ENCODE data around the gene LCOR. TPM values are rescaled to one million over a fixed set of nuclear protein-coding genes. Genes with fewer than 3 reads are reported as not detected.

LCOR gene
- polyA plus RNA-seq, 4 donors, result 7.0 to 48.8 (median 9.5) TPM

DNA sequence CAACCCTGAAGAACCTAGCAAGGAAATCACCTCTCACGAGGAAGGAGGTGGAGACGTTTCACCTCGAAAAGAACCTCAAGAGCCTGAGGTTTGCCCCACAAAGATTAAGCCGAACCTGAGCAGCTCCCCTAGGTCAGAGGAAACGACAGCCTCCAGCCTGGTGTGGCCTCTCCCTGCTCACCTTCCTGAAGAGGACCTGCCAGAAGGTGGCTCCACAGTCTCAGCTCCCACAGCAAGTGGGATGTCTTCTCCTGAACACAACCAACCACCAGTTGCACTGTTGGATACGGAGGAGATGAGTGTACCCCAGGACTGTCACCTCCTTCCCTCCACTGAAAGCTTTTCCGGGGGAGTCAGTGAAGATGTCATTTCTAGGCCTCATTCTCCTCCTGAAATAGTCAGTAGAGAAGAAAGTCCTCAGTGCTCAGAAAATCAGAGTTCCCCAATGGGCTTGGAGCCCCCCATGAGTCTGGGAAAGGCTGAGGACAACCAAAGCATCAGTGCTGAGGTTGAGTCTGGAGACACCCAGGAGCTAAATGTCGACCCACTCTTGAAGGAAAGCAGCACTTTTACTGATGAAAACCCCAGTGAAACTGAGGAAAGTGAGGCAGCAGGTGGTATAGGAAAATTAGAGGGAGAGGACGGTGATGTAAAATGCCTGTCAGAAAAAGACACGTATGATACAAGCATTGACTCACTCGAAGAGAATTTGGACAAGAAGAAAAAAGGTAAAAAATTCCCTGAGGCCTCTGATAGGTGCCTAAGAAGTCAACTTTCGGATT, 150.2 kb downstream of the LCOR start:
- no peaks in the 10 kb centered on the region for H3K9me3 ChIP-seq (ENCODE audit: control insufficient read depth in 2 of 2, insufficient read depth in 1 of 2, low read depth in 1 of 2, low read length in 1 of 2)
- no peak overlapping the region for H3K27ac ChIP-seq (ENCODE audit: low read depth in 1 of 3, low read length in 2 of 3)
- DNase-seq (no peak), FAIRE-seq (no peak)
- H3K27me3 ChIP-seq (ENCODE audit: control insufficient read depth in 3 of 3, insufficient read depth in 3 of 3, low read length in 3 of 3), result no peaks in the 10 kb centered on the region
- 91 to 93% (median 93%) methylated on average over 12 of the region's 12 CpGs for WGBS, 3 donors
- H3K4me1 ChIP-seq (ENCODE audit: control insufficient read depth in 3 of 3, insufficient read depth in 2 of 3, low read depth in 1 of 3, low read length in 2 of 3), result peaks cover 0 to 5% (median 0%) of the 10 kb centered on the region in 3 donors
- H3K4me3 ChIP-seq (ENCODE audit: low read depth in 1 of 3, low read length in 3 of 3), result no peak overlapping the region
- peaks cover 4 to 29% (median 6%) of the 10 kb centered on the region in 3 donors for H3K36me3 ChIP-seq (ENCODE audit: control insufficient read depth in 3 of 3, insufficient read depth in 2 of 3, low read depth in 1 of 3, low read length in 3 of 3)

DNA sequence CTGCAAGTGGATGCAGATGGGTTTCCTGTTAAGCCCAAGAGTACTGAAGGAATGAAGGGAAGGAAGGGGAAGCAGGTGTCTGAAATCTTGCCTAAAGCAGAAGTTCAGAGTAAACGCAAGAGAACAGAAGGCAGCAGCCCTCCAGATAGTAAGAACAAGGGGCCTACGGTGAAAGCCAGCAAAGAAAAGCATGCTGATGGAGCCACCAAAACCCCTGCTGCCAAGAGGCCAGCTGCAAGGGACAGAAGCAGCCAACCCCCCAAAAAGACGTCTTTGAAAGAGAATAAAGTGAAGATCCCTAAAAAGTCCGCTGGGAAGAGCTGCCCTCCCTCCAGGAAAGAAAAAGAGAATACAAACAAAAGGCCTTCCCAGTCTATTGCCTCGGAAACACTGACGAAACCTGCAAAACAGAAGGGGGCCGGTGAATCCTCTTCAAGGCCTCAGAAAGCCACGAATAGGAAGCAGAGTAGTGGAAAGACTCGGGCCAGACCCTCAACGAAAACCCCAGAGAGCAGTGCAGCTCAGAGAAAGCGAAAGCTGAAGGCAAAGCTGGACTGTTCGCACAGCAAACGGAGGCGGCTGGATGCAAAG, 152.5 kb downstream of the LCOR start:
- H3K4me3 ChIP-seq (ENCODE audit: low read depth in 1 of 3, low read length in 3 of 3), result no peak overlapping the region
- peaks cover 0 to 3% (median 0%) of the 10 kb centered on the region in 3 donors for H3K4me1 ChIP-seq (ENCODE audit: control insufficient read depth in 3 of 3, insufficient read depth in 2 of 3, low read depth in 1 of 3, low read length in 2 of 3)
- FAIRE-seq (no peak), DNase-seq (no peak)
- no peaks in the 10 kb centered on the region for H3K9me3 ChIP-seq (ENCODE audit: control insufficient read depth in 2 of 2, insufficient read depth in 1 of 2, low read depth in 1 of 2, low read length in 1 of 2)
- peaks cover 4 to 32% (median 6%) of the 10 kb centered on the region in 3 donors for H3K36me3 ChIP-seq (ENCODE audit: control insufficient read depth in 3 of 3, insufficient read depth in 2 of 3, low read depth in 1 of 3, low read length in 3 of 3)
- no peaks in the 10 kb centered on the region for H3K27me3 ChIP-seq (ENCODE audit: control insufficient read depth in 3 of 3, insufficient read depth in 3 of 3, low read length in 3 of 3)
- 65 to 89% (median 75%) methylated on average over 14 of the region's 14 CpGs for WGBS, 3 donors
- H3K27ac ChIP-seq (ENCODE audit: low read depth in 1 of 3, low read length in 2 of 3), result no peak overlapping the region

DNA sequence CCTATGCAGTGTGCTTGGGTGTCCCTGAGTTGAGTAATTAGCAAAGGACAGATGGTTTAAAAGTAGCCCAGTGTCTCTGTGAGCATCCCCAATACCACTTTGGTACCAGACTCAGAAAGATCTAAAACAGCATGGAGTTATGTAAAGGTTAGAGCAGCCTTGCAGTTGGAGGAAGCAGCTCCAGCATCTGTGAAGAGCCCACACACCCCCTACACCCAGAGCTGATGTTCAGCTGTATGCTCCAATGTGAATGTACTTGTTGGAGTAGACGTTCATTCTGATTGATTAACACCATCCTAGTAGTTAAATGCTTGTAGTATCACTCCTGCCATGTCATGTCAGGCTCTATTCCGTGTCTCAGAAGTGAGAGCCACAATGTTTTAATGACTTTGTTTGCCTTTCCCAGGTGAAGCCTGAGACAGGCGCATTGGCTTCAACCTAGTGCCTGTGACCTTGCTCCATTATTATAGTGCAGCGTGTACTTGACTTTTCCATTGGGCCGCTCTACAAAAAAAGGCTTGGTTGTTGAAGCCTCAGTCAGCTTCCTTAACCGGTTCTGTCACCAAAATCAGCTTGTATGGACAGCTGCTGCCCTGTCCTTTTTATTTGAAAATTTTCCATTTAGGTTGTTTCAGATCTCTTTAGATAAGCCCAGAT, 154.2 kb downstream of the LCOR start:
- Histone ChIP-seq H3K27me3 (ENCODE audit: control insufficient read depth in 3 of 3, insufficient read depth in 3 of 3, low read length in 3 of 3) (no peaks in the 10 kb centered on the region), H3K36me3 (ENCODE audit: control insufficient read depth in 3 of 3, insufficient read depth in 2 of 3, low read depth in 1 of 3, low read length in 3 of 3) (peaks cover 4 to 23% (median 6%) of the 10 kb centered on the region in 3 donors), H3K4me1 (ENCODE audit: control insufficient read depth in 3 of 3, insufficient read depth in 2 of 3, low read depth in 1 of 3, low read length in 2 of 3) (peaks cover 0 to 3% (median 0%) of the 10 kb centered on the region in 3 donors), H3K4me3 (ENCODE audit: low read depth in 1 of 3, low read length in 3 of 3) (no peak overlapping the region), H3K27ac (ENCODE audit: low read depth in 1 of 3, low read length in 2 of 3) (no peak overlapping the region), H3K9me3 (ENCODE audit: control insufficient read depth in 2 of 2, insufficient read depth in 1 of 2, low read depth in 1 of 2, low read length in 1 of 2) (no peaks in the 10 kb centered on the region)
- DNase-seq (no peak), FAIRE-seq (no peak)
- WGBS, 3 donors, result 93 to 94% (median 94%) methylated on average over 6 of the region's 6 CpGs

DNA sequence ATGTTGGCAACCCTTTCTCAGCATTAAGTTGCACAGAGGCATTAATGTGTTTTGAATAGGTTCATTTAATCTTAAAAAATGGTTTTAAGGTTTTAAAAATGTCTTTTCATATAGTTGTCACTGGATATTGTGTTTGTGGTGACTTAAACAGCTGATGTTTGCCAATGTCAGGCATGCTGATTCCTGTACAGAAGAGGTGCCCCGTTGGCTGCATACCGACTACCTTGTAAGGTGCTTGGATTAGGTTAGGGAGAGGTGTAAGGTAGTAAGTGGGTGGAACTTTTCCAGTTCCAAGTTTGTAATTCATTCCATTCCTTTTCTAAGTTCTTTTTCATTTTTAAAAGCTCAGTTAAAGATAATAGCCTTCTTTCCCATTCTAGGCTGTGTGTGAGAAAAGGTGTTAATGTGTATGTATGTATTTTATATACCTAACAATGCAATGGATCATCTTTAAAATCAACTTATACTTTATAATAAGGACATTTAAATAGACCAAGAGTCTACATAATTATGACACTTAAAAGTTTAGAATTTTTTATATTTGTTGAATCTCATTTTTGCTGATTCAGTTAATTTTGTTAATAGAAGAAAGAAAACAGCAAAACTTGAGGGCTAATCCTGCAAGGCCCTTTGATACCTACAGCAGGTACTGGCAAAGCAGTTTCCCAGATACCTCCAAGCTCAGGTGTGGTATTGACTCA, 155.2 kb downstream of the LCOR start:
- H3K36me3 ChIP-seq (ENCODE audit: control insufficient read depth in 3 of 3, insufficient read depth in 2 of 3, low read depth in 1 of 3, low read length in 3 of 3), result peaks cover 0 to 14% (median 6%) of the 10 kb centered on the region in 3 donors
- no peak overlapping the region for H3K27ac ChIP-seq (ENCODE audit: low read depth in 1 of 3, low read length in 2 of 3)
- DNase-seq (no peak), FAIRE-seq (no peak)
- WGBS, 3 donors, result 80 to 97% (median 83%) methylated on average over 2 of the region's 2 CpGs
- no peaks in the 10 kb centered on the region for H3K27me3 ChIP-seq (ENCODE audit: control insufficient read depth in 3 of 3, insufficient read depth in 3 of 3, low read length in 3 of 3)
- H3K9me3 ChIP-seq (ENCODE audit: control insufficient read depth in 2 of 2, insufficient read depth in 1 of 2, low read depth in 1 of 2, low read length in 1 of 2), result no peaks in the 10 kb centered on the region
- H3K4me1 ChIP-seq (ENCODE audit: control insufficient read depth in 3 of 3, insufficient read depth in 2 of 3, low read depth in 1 of 3, low read length in 2 of 3), result peaks cover 0 to 8% (median 3%) of the 10 kb centered on the region in 3 donors
- H3K4me3 ChIP-seq (ENCODE audit: low read depth in 1 of 3, low read length in 3 of 3), result no peak overlapping the region

DNA sequence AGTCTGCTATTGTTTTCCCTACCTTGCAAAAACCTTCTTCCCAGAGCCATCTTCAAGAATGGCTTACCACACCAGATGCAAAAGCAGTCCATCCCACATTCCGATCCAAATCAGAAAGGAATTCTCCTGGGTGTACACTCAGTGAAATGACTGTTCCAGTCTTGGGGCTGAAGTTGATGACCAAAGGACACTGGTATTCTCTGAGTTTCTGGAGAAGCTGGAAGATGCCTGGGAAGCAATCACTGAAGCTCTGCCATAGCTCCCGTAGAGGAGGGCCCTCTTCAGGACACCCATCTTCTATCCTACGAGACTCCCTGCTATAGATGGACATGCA, 155.7 kb downstream of the LCOR start:
- Histone ChIP-seq H3K9me3 (ENCODE audit: control insufficient read depth in 2 of 2, insufficient read depth in 1 of 2, low read depth in 1 of 2, low read length in 1 of 2) (no peaks in the 10 kb centered on the region), H3K36me3 (ENCODE audit: control insufficient read depth in 3 of 3, insufficient read depth in 2 of 3, low read depth in 1 of 3, low read length in 3 of 3) (peaks cover 0 to 11% (median 2%) of the 10 kb centered on the region in 3 donors), H3K27me3 (ENCODE audit: control insufficient read depth in 3 of 3, insufficient read depth in 3 of 3, low read length in 3 of 3) (no peaks in the 10 kb centered on the region), H3K4me1 (ENCODE audit: control insufficient read depth in 3 of 3, insufficient read depth in 2 of 3, low read depth in 1 of 3, low read length in 2 of 3) (peaks cover 0 to 10% (median 3%) of the 10 kb centered on the region in 3 donors), H3K4me3 (ENCODE audit: low read depth in 1 of 3, low read length in 3 of 3) (no peak overlapping the region), H3K27ac (ENCODE audit: low read depth in 1 of 3, low read length in 2 of 3) (no peak overlapping the region)
- no peak for DNase-seq
- FAIRE-seq, result no peak
- WGBS, 3 donors, result 92 to 94% (median 93%) methylated on average over 3 of the region's 3 CpGs

DNA sequence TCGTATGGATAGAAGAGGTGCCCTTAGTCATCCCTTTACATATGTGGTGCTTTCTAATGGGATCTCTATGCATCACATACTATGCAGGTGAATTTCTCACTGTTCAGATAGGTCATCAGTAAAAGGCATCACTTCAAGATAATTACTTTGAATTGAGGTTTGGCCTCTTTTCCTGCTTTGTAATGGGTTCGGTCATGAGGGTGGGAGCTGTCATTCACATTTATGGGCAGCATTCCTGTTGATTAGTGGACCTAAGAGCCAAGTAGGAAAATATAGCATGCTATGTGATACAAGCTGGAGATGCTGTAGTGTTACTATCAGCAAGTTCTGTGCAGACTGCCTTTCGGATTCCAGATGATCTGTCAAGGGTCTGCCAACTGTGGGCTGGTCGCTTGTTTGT, 156.3 kb downstream of the LCOR start:
- Histone ChIP-seq H3K4me3 (ENCODE audit: low read depth in 1 of 3, low read length in 3 of 3) (no peak overlapping the region), H3K36me3 (ENCODE audit: control insufficient read depth in 3 of 3, insufficient read depth in 2 of 3, low read depth in 1 of 3, low read length in 3 of 3) (peaks cover 0 to 5% (median 0%) of the 10 kb centered on the region in 3 donors), H3K4me1 (ENCODE audit: control insufficient read depth in 3 of 3, insufficient read depth in 2 of 3, low read depth in 1 of 3, low read length in 2 of 3) (peaks cover 0 to 10% (median 3%) of the 10 kb centered on the region in 3 donors), H3K9me3 (ENCODE audit: control insufficient read depth in 2 of 2, insufficient read depth in 1 of 2, low read depth in 1 of 2, low read length in 1 of 2) (no peaks in the 10 kb centered on the region), H3K27ac (ENCODE audit: low read depth in 1 of 3, low read length in 2 of 3) (no peak overlapping the region), H3K27me3 (ENCODE audit: control insufficient read depth in 3 of 3, insufficient read depth in 3 of 3, low read length in 3 of 3) (no peaks in the 10 kb centered on the region)
- DNase-seq (no peak), FAIRE-seq (no peak)
- 67 to 79% (median 74%) methylated on average over 4 of the region's 4 CpGs for WGBS, 3 donors

DNA sequence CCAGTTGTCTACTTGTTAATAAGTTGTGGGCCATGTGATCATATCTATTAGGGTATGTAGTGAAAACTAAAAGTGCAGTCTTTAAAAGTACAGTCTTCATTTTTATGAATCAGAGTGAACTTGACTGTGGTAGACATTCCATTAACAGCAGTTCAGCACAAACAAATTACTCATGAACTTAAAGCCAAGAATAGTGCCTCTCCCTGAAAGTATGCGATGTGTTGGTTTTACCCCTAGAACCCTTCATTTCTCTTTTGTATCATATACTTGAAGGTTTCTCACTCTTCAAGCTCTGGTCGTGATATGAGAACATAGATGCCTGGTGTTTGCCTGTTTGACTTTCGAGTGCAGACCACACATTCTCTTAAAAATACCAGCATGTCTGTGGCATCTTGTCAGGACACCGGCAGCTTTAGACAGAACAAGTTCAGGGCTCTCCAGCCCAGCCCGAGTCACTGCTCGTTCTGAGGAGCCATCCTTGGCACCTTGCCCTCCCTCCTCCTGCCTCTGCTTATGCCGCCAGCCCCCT, 159.3 kb downstream of the LCOR start:
- H3K27me3 ChIP-seq (ENCODE audit: control insufficient read depth in 3 of 3, insufficient read depth in 3 of 3, low read length in 3 of 3), result no peaks in the 10 kb centered on the region
- FAIRE-seq, result no peak
- H3K4me3 ChIP-seq (ENCODE audit: low read depth in 1 of 3, low read length in 3 of 3), result no peak overlapping the region
- DNase-seq, result no peak
- no peak overlapping the region for H3K27ac ChIP-seq (ENCODE audit: low read depth in 1 of 3, low read length in 2 of 3)
- peaks cover 0 to 6% (median 0%) of the 10 kb centered on the region in 3 donors for H3K36me3 ChIP-seq (ENCODE audit: control insufficient read depth in 3 of 3, insufficient read depth in 2 of 3, low read depth in 1 of 3, low read length in 3 of 3)
- 56 to 75% (median 68%) methylated on average over 7 of the region's 7 CpGs for WGBS, 3 donors
- no peaks in the 10 kb centered on the region for H3K9me3 ChIP-seq (ENCODE audit: control insufficient read depth in 2 of 2, insufficient read depth in 1 of 2, low read depth in 1 of 2, low read length in 1 of 2)
- H3K4me1 ChIP-seq (ENCODE audit: control insufficient read depth in 3 of 3, insufficient read depth in 2 of 3, low read depth in 1 of 3, low read length in 2 of 3), result peaks cover 0 to 10% (median 3%) of the 10 kb centered on the region in 3 donors

DNA sequence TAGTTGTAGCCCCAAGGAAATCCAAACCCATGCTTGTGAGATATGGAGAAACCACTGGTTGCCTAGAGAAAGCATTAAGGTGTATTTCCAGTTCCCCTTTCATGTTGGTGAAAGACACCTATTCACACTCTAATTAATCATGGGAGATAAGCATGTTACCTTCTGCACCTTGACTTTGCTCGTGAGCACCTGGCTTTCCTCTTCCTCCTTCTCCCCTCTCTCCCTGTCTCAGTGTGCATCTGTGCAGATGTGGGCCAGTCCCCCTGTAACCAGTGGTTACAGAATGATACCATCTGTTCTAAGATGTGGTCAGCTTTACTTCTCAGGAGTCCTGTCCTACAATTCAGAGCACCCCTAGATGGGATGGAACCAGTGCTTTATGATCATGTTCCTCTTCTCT, 160.6 kb downstream of the LCOR start:
- no peak for FAIRE-seq
- Histone ChIP-seq H3K27me3 (ENCODE audit: control insufficient read depth in 3 of 3, insufficient read depth in 3 of 3, low read length in 3 of 3) (no peaks in the 10 kb centered on the region), H3K27ac (ENCODE audit: low read depth in 1 of 3, low read length in 2 of 3) (no peak overlapping the region), H3K4me3 (ENCODE audit: low read depth in 1 of 3, low read length in 3 of 3) (no peak overlapping the region), H3K36me3 (ENCODE audit: control insufficient read depth in 3 of 3, insufficient read depth in 2 of 3, low read depth in 1 of 3, low read length in 3 of 3) (peaks cover 0 to 6% (median 0%) of the 10 kb centered on the region in 3 donors), H3K9me3 (ENCODE audit: control insufficient read depth in 2 of 2, insufficient read depth in 1 of 2, low read depth in 1 of 2, low read length in 1 of 2) (no peaks in the 10 kb centered on the region), H3K4me1 (ENCODE audit: control insufficient read depth in 3 of 3, insufficient read depth in 2 of 3, low read depth in 1 of 3, low read length in 2 of 3) (peaks cover 0 to 12% (median 3%) of the 10 kb centered on the region in 3 donors)
- WGBS, 3 donors, result 10 to 50% (median 33%) methylated on average over 1 of the region's 1 CpG
- peak; percentile 39 to 41 for DNase-seq

Measured in small intestine (tissue), 7 donors.